ENCODE data around the gene DCBLD1.

GRCh38 chr6:117555262-117555849 lies 72.9 kb downstream of the DCBLD1 start:
- TF ChIP-seq CTCF (IDR thresholded peaks at IDR 0.05) (no peak), POLR2A (IDR thresholded peaks at IDR 0.05) (no peak)

All from thyroid gland (tissue), 4 donors.